Tibial nerve (tissue), 4 donors: ENCODE results near the gene MYOCOS. TPM values are rescaled to one million over a fixed set of nuclear protein-coding genes. Genes with fewer than 3 reads are reported as not detected.
"Not testable (repeated sequence)": the region's sequence is repeated elsewhere in the genome, so short reads cannot be mapped to it uniquely, and the experiment has no call there.

Experiments used
- DNase-seq, 2 donors: peaks; one replicate each; pipeline ENCODE4 v3.0.0-alpha.2; 2019; ENCODE audit warnings: low spot score in 2 of 2
- H3K27ac ChIP-seq, 4 donors: fragments of 200-600 bp; sonication (generic) in 3 of 4; one replicate each; pipeline ENCODE4 v1.5.1; 2017 to 2019; ENCODE audit warnings: mild to moderate bottlenecking in 1 of 4
- H3K27me3 ChIP-seq, 2 donors: fragments of 200-600 bp; sonication (generic) in 1 of 2; one replicate each; pipeline versions ENCODE4 v1.5.1 to v1.6.0; 2017 to 2019
- H3K36me3 ChIP-seq, 3 donors: fragments of 200-600 bp; sonication (generic); one replicate each; pipeline ENCODE4 v1.5.1; 2018 to 2019
- H3K4me1 ChIP-seq, 4 donors: fragments of 200-600 bp; sonication (generic) in 3 of 4; one replicate each; pipeline ENCODE4 v1.5.1; 2017 to 2019
- H3K4me3 ChIP-seq, 4 donors: fragments of 200-600 bp; sonication (generic) in 3 of 4; one replicate each; pipeline ENCODE4 v1.5.1; 2017 to 2019; ENCODE audit warnings: mild to moderate bottlenecking in 1 of 4, moderate library complexity in 1 of 4
- H3K9me3 ChIP-seq, 4 donors: fragments of 200-600 bp; sonication (generic) in 3 of 4; one replicate each; pipeline ENCODE4 v1.5.1; 2017 to 2019
- CTCF ChIP-seq, 5 experiments: fragments of 200-600 bp in 3 of 5; fragments of 450-650 bp in 2 of 5; sonication (generic) in 3 of 5; IDR thresholded peaks; one replicate each; pipeline ENCODE4 v1.5.1; 2016 to 2019; ENCODE audit warnings: antibody characterized with exemption in 5 of 5, mild to moderate bottlenecking in 3 of 5, moderate library complexity in 2 of 5
- EP300 ChIP-seq, 2 donors: sonication (generic); formaldehyde crosslinking; IDR thresholded peaks; one replicate each; pipeline ENCODE4 v1.6.1; 2017; ENCODE audit warnings: antibody characterized with exemption in 2 of 2, mild to moderate bottlenecking in 1 of 2
- POLR2A ChIP-seq, 2 donors: fragments of 450-650 bp; IDR thresholded peaks; one replicate each; pipeline ENCODE4 v1.6.1; 2017; ENCODE audit warnings: antibody characterized with exemption in 2 of 2, mild to moderate bottlenecking in 2 of 2, moderate library complexity in 2 of 2
- WGBS, 2 donors: methylation state at CpG; one replicate each; pipeline ENCODE4 v1.1.5; 2018; 5-methylcytosine and 5-hydroxymethylcytosine counted together
- total RNA-seq, 4 donors: library from RNA; depleted of rRNA; stranded (reverse); fragments of >200 nt; gene quantifications; one replicate each; pipeline ENCODE4 v1.1.0, GENCODE V29; 2016

The MYOCOS gene
- total RNA-seq, 4 donors from 2014 or later, result not detected

- Histone ChIP-seq H3K36me3 (no peaks in the 10 kb centered on the region), H3K27ac (peak overlapping the region; percentile 56 to 87 (median 76)), H3K4me3 (peak overlapping the region in 1 of 4 donors; percentile 7), H3K9me3 (no peaks in the 10 kb centered on the region), H3K4me1 (peaks cover 0 to 29% (median 20%) of the 10 kb centered on the region in 4 donors), H3K27me3 (no peaks in the 10 kb centered on the region)
- TF ChIP-seq EP300 (IDR thresholded peaks at IDR 0.05), result no peak
- no peak for TF ChIP-seq CTCF (IDR thresholded peaks at IDR 0.05)
- TF ChIP-seq POLR2A (IDR thresholded peaks at IDR 0.05), result no peak
- WGBS, 2 donors, result 66 to 73% methylated on average over 6 of the region's 6 CpGs
- DNase-seq, result no peak
Measured at GRCh38 chr1:171655746-171656116, 33.7 kb downstream of the MYOCOS start.

GRCh38 chr1:171656206-171656605 lies 34.2 kb downstream of the MYOCOS start:
- not testable (repeated sequence) for H3K36me3 ChIP-seq, DNase-seq, H3K27me3 ChIP-seq, H3K4me3 ChIP-seq, H3K9me3 ChIP-seq
- Histone ChIP-seq H3K27ac (peak overlapping the region in 3 of 4 donors; percentile 56 to 87 (median 86)), H3K4me1 (peaks cover 0 to 29% (median 20%) of the 10 kb centered on the region in 4 donors)
- 92 to 97% methylated on average over 9 of the region's 9 CpGs for WGBS, 2 donors

GRCh38 chr1:171661076-171661650 lies 39.1 kb downstream of the MYOCOS start:
- Histone ChIP-seq H3K27me3 (no peaks in the 10 kb centered on the region), H3K27ac (peak overlapping the region in 1 of 4 donors; percentile 84), H3K9me3 (no peaks in the 10 kb centered on the region), H3K4me1 (peaks cover 0 to 21% (median 3%) of the 10 kb centered on the region in 4 donors), H3K36me3 (no peaks in the 10 kb centered on the region), H3K4me3 (no peak overlapping the region)
- TF ChIP-seq POLR2A (IDR thresholded peaks at IDR 0.05), result no peak
- no peak for TF ChIP-seq EP300 (IDR thresholded peaks at IDR 0.05)
- TF ChIP-seq CTCF (IDR thresholded peaks at IDR 0.05), result no peak
- WGBS, 2 donors, result 90 to 94% methylated on average over 5 of the region's 5 CpGs
- DNase-seq, result no peak

GRCh38 chr1:171663036-171663853 lies 41.2 kb downstream of the MYOCOS start:
- peaks cover 0 to 21% (median 3%) of the 10 kb centered on the region in 4 donors for H3K4me1 ChIP-seq
- no peaks in the 10 kb centered on the region for H3K9me3 ChIP-seq
- 42 to 53% methylated on average over 7 of the region's 7 CpGs for WGBS, 2 donors
- no peaks in the 10 kb centered on the region for H3K27me3 ChIP-seq
- DNase-seq, result peak in 1 of 2 donors; percentile 61
- H3K4me3 ChIP-seq, result no peak overlapping the region
- TF ChIP-seq EP300 (IDR thresholded peaks at IDR 0.05), result peak in 1 of 2 donors; percentile 64
- no peak for TF ChIP-seq POLR2A (IDR thresholded peaks at IDR 0.05)
- TF ChIP-seq CTCF (IDR thresholded peaks at IDR 0.05), result no peak
- H3K27ac ChIP-seq, result peak overlapping the region; percentile 42 to 84 (median 68)
- no peaks in the 10 kb centered on the region for H3K36me3 ChIP-seq

DNA sequence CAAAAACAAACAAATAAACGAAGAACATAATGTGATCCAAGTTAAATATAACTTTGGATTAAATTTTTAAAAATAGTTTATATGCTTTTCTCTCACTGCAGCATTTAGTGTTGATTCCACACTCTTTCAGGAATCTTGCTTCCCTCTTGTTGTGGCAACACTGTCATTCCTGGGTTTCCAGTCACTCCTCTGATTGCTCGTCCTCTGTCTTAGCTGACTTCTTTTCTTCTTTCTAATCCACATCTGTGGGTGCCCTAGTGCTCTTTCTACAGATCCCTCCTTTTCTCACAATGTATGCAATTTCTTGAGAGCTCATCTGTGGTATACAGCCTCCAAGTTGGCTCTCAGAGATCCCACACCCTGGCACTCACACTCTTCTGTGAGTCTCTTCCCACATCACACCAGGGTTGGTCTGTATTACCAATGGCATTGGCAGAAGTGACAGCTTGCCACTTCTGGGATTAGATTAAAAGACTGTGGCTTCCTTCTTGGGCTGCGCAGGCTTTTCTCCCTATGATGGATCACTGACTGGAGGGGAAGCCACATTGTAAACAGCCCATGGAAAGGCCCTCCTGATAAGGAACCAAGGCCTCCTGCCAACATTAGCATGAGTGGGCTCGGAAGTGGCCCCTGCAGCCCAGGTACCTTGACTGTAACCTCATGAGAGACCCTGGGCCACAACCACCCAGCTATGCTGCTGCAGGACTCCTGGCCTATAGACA lies 42.0 kb downstream of the MYOCOS start:
- TF ChIP-seq POLR2A (IDR thresholded peaks at IDR 0.05) (no peak), EP300 (IDR thresholded peaks at IDR 0.05) (no peak), CTCF (IDR thresholded peaks at IDR 0.05) (no peak)
- H3K27ac ChIP-seq, result peak overlapping the region in 3 of 4 donors; percentile 47 to 84 (median 84)
- DNase-seq, result no peak
- no peaks in the 10 kb centered on the region for H3K36me3 ChIP-seq
- peaks cover 0 to 21% (median 3%) of the 10 kb centered on the region in 4 donors for H3K4me1 ChIP-seq
- WGBS, 2 donors, result 67 to 71% methylated on average over 4 of the region's 4 CpGs
- H3K4me3 ChIP-seq, result no peak overlapping the region
- H3K9me3 ChIP-seq, result no peaks in the 10 kb centered on the region
- no peaks in the 10 kb centered on the region for H3K27me3 ChIP-seq
